Measurements from ENCODE around the gene NME4. TPM values are rescaled to one million over a fixed set of nuclear protein-coding genes. Genes with fewer than 3 reads are reported as not detected.

The NME4 gene
- total RNA-seq, 1 experiment from 2014 or later: 159 TPM

- Histone ChIP-seq H3K4me3 (no peak overlapping the region), H3K9me3 (ENCODE audit: insufficient read depth, low read depth) (no peaks in the 10 kb centered on the region), H3K27me3 (ENCODE audit: insufficient read depth, low read depth) (no peaks in the 10 kb centered on the region), H3K79me2 (ENCODE audit: low read depth) (no peaks in the 10 kb centered on the region), H3K9me2 (ENCODE audit: insufficient read depth) (no peaks in the 10 kb centered on the region), H3K4me1 (replicated peaks; ENCODE audit: insufficient read depth) (peaks cover 5% of the 10 kb centered on the region; the same call in 1 of the 2 replicates), H3K36me3 (ENCODE audit: low read depth) (peaks cover 3% of the 10 kb centered on the region; the same call in 1 of the 2 replicates), H3K27ac (no peak overlapping the region), H3K4me2 (no peak overlapping the region), H2AFZ (no peak overlapping the region), H3F3A (ENCODE audit: insufficient read depth, low read depth) (peaks cover 10% of the 10 kb centered on the region; the same call in 1 of the 2 replicates), H4K20me1 (ENCODE audit: insufficient read depth) (no peaks in the 10 kb centered on the region)
- ChIA-PET CTCF (no interaction called here), POLR2A (ENCODE audit: unreplicated experiment) (no interaction called here)
- BruUV-seq (replicated peaks): no TSS peak
- TF ChIP-seq CTCF (conservative IDR thresholded peaks at IDR 0.05) (no peak), EZH2 (IDR thresholded peaks at IDR 0.05; ENCODE audit: low read depth) (no peak)
- DNase-seq: no peak
- intact Hi-C loops (cut with micrococcal nuclease; ENCODE audit: unreplicated experiment): no loop called here
These were observed 27.6 kb upstream of the NME4 start for GRCh38 chr16:369275-369865.

- ChIA-PET POLR2A (ENCODE audit: unreplicated experiment) (interaction anchor here (0.6 kb wide), 1 partner anchor 439 kb away, joined by 3 read pairs; no protein-coding TSS in a partner anchor), CTCF (interaction anchor here (0.6 to 1.2 kb wide), 4 partner anchors 11 to 350 kb away, joined by 3 read pairs; no protein-coding TSS in a partner anchor)
- Histone ChIP-seq H3K9me3 (ENCODE audit: insufficient read depth, low read depth) (no peaks in the 10 kb centered on the region), H3K4me1 (replicated peaks; ENCODE audit: insufficient read depth) (peaks cover 5% of the 10 kb centered on the region; the same call in 1 of the 2 replicates), H4K20me1 (ENCODE audit: insufficient read depth) (no peaks in the 10 kb centered on the region), H3K36me3 (ENCODE audit: low read depth) (peaks cover 3% of the 10 kb centered on the region; the same call in 1 of the 2 replicates), H3K9me2 (ENCODE audit: insufficient read depth) (no peaks in the 10 kb centered on the region), H3K4me2 (no peak overlapping the region), H3K27ac (no peak overlapping the region), H3K79me2 (ENCODE audit: low read depth) (no peaks in the 10 kb centered on the region), H3K27me3 (ENCODE audit: insufficient read depth, low read depth) (no peaks in the 10 kb centered on the region), H2AFZ (no peak overlapping the region), H3K4me3 (peak overlapping the region; percentile 38; the same call in 1 of the 2 replicates), H3F3A (ENCODE audit: insufficient read depth, low read depth) (peaks cover 7% of the 10 kb centered on the region; the same call in 1 of the 2 replicates)
- intact Hi-C loops (cut with micrococcal nuclease; ENCODE audit: unreplicated experiment): no loop called here
- no peak for DNase-seq
- no TSS peak for BruUV-seq (replicated peaks)
- TF ChIP-seq CTCF (conservative IDR thresholded peaks at IDR 0.05) (no peak), EZH2 (IDR thresholded peaks at IDR 0.05; ENCODE audit: low read depth) (no peak)
These were observed 27.0 kb upstream of the NME4 start for GRCh38 chr16:369866-370436.

GRCh38 chr16:370443-370842, 26.6 kb upstream of the NME4 start, which contains the start of gene MRPL28:
Gene MRPL28 (minus strand): TSS chr16:370538. CDS start chr16:370218, 320 bp downstream.
- peaks cover 5% of the 10 kb centered on the region; the same call in 1 of the 2 replicates for H3K4me1 ChIP-seq (replicated peaks; ENCODE audit: insufficient read depth)
- peak within 1 kb of the TSS; percentile 38; the same call in 1 of the 2 replicates for H3K4me3 ChIP-seq
- intact Hi-C loops (cut with micrococcal nuclease; ENCODE audit: unreplicated experiment): no loop called here
- H3K9me2 ChIP-seq (ENCODE audit: insufficient read depth): no peaks in the 10 kb centered on the region
- POLR2A ChIA-PET (ENCODE audit: unreplicated experiment): interaction anchor here (0.5 to 0.6 kb wide), 4 partner anchors 18 to 438 kb away, joined by 3 to 19 read pairs (median 4); no protein-coding TSS in a partner anchor
- H3K4me2 ChIP-seq: peak within 1 kb of the TSS; percentile 72
- H3K27ac ChIP-seq: no peak within 1 kb of the TSS
- H3F3A ChIP-seq (ENCODE audit: insufficient read depth, low read depth): peaks cover 7% of the 10 kb centered on the region; the same call in 1 of the 2 replicates
- no TSS peak for BruUV-seq (replicated peaks)
- TF ChIP-seq EZH2 (IDR thresholded peaks at IDR 0.05; ENCODE audit: low read depth) (no peak), CTCF (conservative IDR thresholded peaks at IDR 0.05) (no peak)
- CTCF ChIA-PET: interaction anchor here (0.6 to 1.2 kb wide), 4 partner anchors 11 to 350 kb away, joined by 3 read pairs; no protein-coding TSS in a partner anchor
- peak; percentile 86 to 96 for DNase-seq
- no peaks in the 10 kb centered on the region for H3K79me2 ChIP-seq (ENCODE audit: low read depth)
- H4K20me1 ChIP-seq (ENCODE audit: insufficient read depth): no peaks in the 10 kb centered on the region
- peaks cover 3% of the 10 kb centered on the region; the same call in 1 of the 2 replicates for H3K36me3 ChIP-seq (ENCODE audit: low read depth)
- no peaks in the 10 kb centered on the region for H3K27me3 ChIP-seq (ENCODE audit: insufficient read depth, low read depth)
- no peaks in the 10 kb centered on the region for H3K9me3 ChIP-seq (ENCODE audit: insufficient read depth, low read depth)
- H2AFZ ChIP-seq: no peak within 1 kb of the TSS

Data from PC-9 (cell line).